Upper lobe of left lung (tissue), 4 donors: Measurements from ENCODE around the gene AKAP6.

Source experiments
- CTCF ChIP-seq, 6 experiments: fragments of 450-650 bp in 4 of 6; fragments of 200-600 bp in 2 of 6; sonication (generic) in 2 of 6; IDR thresholded peaks; one replicate each; pipeline ENCODE4 v1.5.1; 2016 to 2019; ENCODE audit warnings: antibody characterized with exemption in 6 of 6
- POLR2A ChIP-seq, 4 donors: fragments of 450-650 bp; IDR thresholded peaks; one replicate each; pipeline ENCODE4 v1.5.1; 2016 to 2017; ENCODE audit warnings: antibody characterized with exemption in 4 of 4, mild to moderate bottlenecking in 2 of 4

- TF ChIP-seq CTCF (IDR thresholded peaks at IDR 0.05) (no peak), POLR2A (IDR thresholded peaks at IDR 0.05) (no peak)
Observed at GRCh38 chr14:32738206-32738871, 409.2 kb downstream of the AKAP6 start.
